Endometrium (tissue), 2 donors: Measurements from ENCODE around the gene LRTM2.

Source experiments
- FAIRE-seq: peaks from 2 replicates; lab custom pipeline; 2012; peaks lifted over from hg19 to GRCh38; lab: Jason Lieb, UNC
- donor health status: control.
- donor health status: control.

The LRTM2 gene

GRCh38 chr12:1829306-1829900 is 9.0 kb downstream of the LRTM2 start:
- no peak for FAIRE-seq

GRCh38 chr12:1830401-1830845 is 10.1 kb downstream of the LRTM2 start:
- FAIRE-seq: no peak

GRCh38 chr12:1830981-1831963 is 10.9 kb downstream of the LRTM2 start:
- no peak for FAIRE-seq

GRCh38 chr12:1832801-1833595 is 12.6 kb downstream of the LRTM2 start:
- FAIRE-seq: no peak

GRCh38 chr12:1833596-1834028 is 13.2 kb downstream of the LRTM2 start:
- FAIRE-seq: no peak

- no peak for FAIRE-seq
Observed at GRCh38 chr12:1834186-1834925, 14.0 kb downstream of the LRTM2 start.

- no peak for FAIRE-seq
Observed at GRCh38 chr12:1835211-1836131, 15.1 kb downstream of the LRTM2 start.

GRCh38 chr12:1836241-1836803 is 16.0 kb downstream of the LRTM2 start:
- no peak for FAIRE-seq

- no peak for FAIRE-seq
Observed at GRCh38 chr12:1836854-1837421, 16.6 kb downstream of the LRTM2 start.

- no peak for FAIRE-seq
Observed at GRCh38 chr12:1837541-1838204, 17.3 kb downstream of the LRTM2 start.

GRCh38 chr12:1838205-1838993 is 18.0 kb downstream of the LRTM2 start:
- no peak for FAIRE-seq

- no peak for FAIRE-seq
Observed at GRCh38 chr12:1838994-1839365, 18.6 kb downstream of the LRTM2 start.

- no peak for FAIRE-seq
Observed at GRCh38 chr12:1839464-1839863, 19.1 kb downstream of the LRTM2 start.

- no peak for FAIRE-seq
Observed at GRCh38 chr12:1839956-1840951, 19.9 kb downstream of the LRTM2 start.

- FAIRE-seq: no peak
Observed at GRCh38 chr12:1840981-1841425, 20.6 kb downstream of the LRTM2 start.

- FAIRE-seq: no peak
Observed at GRCh38 chr12:1841586-1842182, 21.3 kb downstream of the LRTM2 start.
